Subcutaneous adipose tissue (tissue), 4 donors: ENCODE results near the gene H3-3A. TPM values are rescaled to one million over a fixed set of nuclear protein-coding genes. Genes with fewer than 3 reads are reported as not detected.

Experiments
- CTCF ChIP-seq: fragments of 450-650 bp; IDR thresholded peaks from one replicate; pipeline ENCODE4 v1.5.1; 2016; ENCODE audit warnings: low read depth, mild to moderate bottlenecking, control low read depth, antibody characterized with exemption, moderate library complexity
- total RNA-seq, 4 donors: library from RNA; depleted of rRNA; stranded (reverse); fragments of >200 nt; gene quantifications; one replicate each; pipeline ENCODE4 v1.1.0, GENCODE V29; 2016

Gene H3-3A
- total RNA-seq, 4 donors from 2014 or later = 191 to 368 (median 329) TPM

- no peak for TF ChIP-seq CTCF
These were observed 10.9 kb downstream of the H3-3A start for GRCh38 chr1:226073184-226073950.

GRCh38 chr1:226074046-226074445 is 11.5 kb downstream of the H3-3A start:
- TF ChIP-seq CTCF = no peak

- TF ChIP-seq CTCF = no peak
These were observed 13.9 kb downstream of the H3-3A start for GRCh38 chr1:226076378-226076777.

GRCh38 chr1:226078374-226078773 is 15.9 kb downstream of the H3-3A start:
- TF ChIP-seq CTCF = no peak

- TF ChIP-seq CTCF = no peak
These were observed 20.0 kb downstream of the H3-3A start for GRCh38 chr1:226082587-226082917.

GRCh38 chr1:226082959-226083301 is 20.4 kb downstream of the H3-3A start:
- TF ChIP-seq CTCF = no peak

GRCh38 chr1:226083302-226084101 is 21.0 kb downstream of the H3-3A start:
- no peak for TF ChIP-seq CTCF
